OCI-LY7 (cell line): ENCODE data around the gene SLC10A7. TPM values are rescaled to one million over a fixed set of nuclear protein-coding genes. Genes with fewer than 3 reads are reported as not detected.

ENCODE experiments used
- BruUV-seq: library from RNA; stranded (reverse); fragments of 400-500 nt; replicated peaks from 2 replicates; lab custom pipeline; 2021; lab: Mats Ljungman, UMichigan
- CTCF ChIA-PET: fragments of 300-600 bp; sonication (Branson Sonifier 250); formaldehyde crosslinking; loops from one replicate; lab custom pipeline; 2022; ENCODE audit warnings: antibody characterized with exemption; ENCODE audit not compliant: unreplicated experiment; lab: Charles Lee
- POLR2A ChIA-PET: fragments of 300-600 bp; sonication (Branson Sonifier 250); formaldehyde crosslinking; loops from one replicate; lab custom pipeline; 2022; ENCODE audit warnings: antibody characterized with exemption; lab: Charles Lee
- DNase-seq: peaks from one replicate; pipeline ENCODE4 v3.0.0-alpha.2; 2015; ENCODE audit warnings: low spot score
- H2AFZ ChIP-seq: fragments of 200-600 bp; sonication (generic), shearing (Covaris generic); 2 replicates; pipeline ENCODE4 v1.6.1; 2014; ENCODE audit warnings: mild to moderate bottlenecking, antibody characterized with exemption, low read length, moderate library complexity
- H3K27ac ChIP-seq: fragments of 200-600 bp; sonication (generic); 2 replicates; pipeline ENCODE4 v1.5.1; 2014; ENCODE audit warnings: mixed run types, low read depth, mild to moderate bottlenecking, moderate library complexity, low read length, inconsistent platforms; ENCODE audit not compliant: poor library complexity, severe bottlenecking
- H3K36me3 ChIP-seq: fragments of 200-600 bp; sonication (generic); 2 replicates; pipeline ENCODE4 v1.6.1; 2014; ENCODE audit warnings: mild to moderate bottlenecking, antibody characterized with exemption, low read length, moderate library complexity, mixed read lengths; ENCODE audit not compliant: insufficient read depth
- H3K4me1 ChIP-seq: fragments of 200-600 bp; sonication (generic); 2 replicates; pipeline ENCODE4 v1.5.1; 2014; ENCODE audit warnings: mild to moderate bottlenecking, low read length; ENCODE audit not compliant: insufficient read depth, poor library complexity, severe bottlenecking
- H3K4me2 ChIP-seq: fragments of 200-600 bp; sonication (generic); 2 replicates; pipeline ENCODE4 v1.6.1; 2014; ENCODE audit warnings: mild to moderate bottlenecking, low read length
- H3K4me3 ChIP-seq: fragments of 200-600 bp; sonication (generic); 2 replicates; pipeline ENCODE4 v1.5.1; 2014; ENCODE audit warnings: mild to moderate bottlenecking, low read depth, low read length; ENCODE audit not compliant: poor library complexity, severe bottlenecking
- H3K79me2 ChIP-seq: fragments of 200-600 bp; sonication (generic); 2 replicates; pipeline ENCODE4 v1.6.1; 2016; ENCODE audit warnings: low read depth, mild to moderate bottlenecking, low read length, moderate library complexity, mixed read lengths; ENCODE audit not compliant: insufficient read depth
- H3K9me2 ChIP-seq: fragments of 200-600 bp; sonication (generic); 2 replicates; pipeline ENCODE4 v1.6.1; 2016; ENCODE audit warnings: mild to moderate bottlenecking, low read length, mixed read lengths; ENCODE audit not compliant: insufficient read depth
- H3K9me3 ChIP-seq: fragments of 200-600 bp; sonication (generic); 2 replicates; pipeline ENCODE4 v1.6.1; 2014; ENCODE audit warnings: mild to moderate bottlenecking, mixed run types, low read length, mixed read lengths
- H4K20me1 ChIP-seq: fragments of 200-600 bp; sonication (generic); 2 replicates; pipeline ENCODE4 v1.6.1; 2014; ENCODE audit warnings: mild to moderate bottlenecking, antibody characterized with exemption, low read length, moderate library complexity, mixed read lengths; ENCODE audit not compliant: insufficient read depth
- EZH2phosphoT487 ChIP-seq: fragments of 200-600 bp; sonication (generic); IDR thresholded peaks from 2 replicates; pipeline ENCODE4 v1.6.1; 2018; ENCODE audit warnings: low read depth, borderline replicate concordance, mild to moderate bottlenecking, mixed run types, antibody characterized with exemption, low read length, moderate library complexity, mixed read lengths
- intact Hi-C: fragments of 100-400 bp; cut with micrococcal nuclease; formaldehyde crosslinking; loops from one replicate; pipeline ENCODE4 v1.10.0; 2022; ENCODE audit not compliant: unreplicated experiment
- total RNA-seq, 2 experiments: library from RNA; depleted of rRNA in 1 of 2; stranded (reverse); fragments of >200 nt in 1 of 2; shearing (Covaris generic) in 1 of 2; gene quantifications; 2 replicates each; pipeline ENCODE4 v1.2.3, GENCODE V29; 2014 to 2022
- TF ChIP-seq, protein P1 (sequence below): fragments of 200-600 bp; sonication (generic); conservative IDR thresholded peaks from 2 replicates; pipeline ENCODE4 v1.5.1; 2014; ENCODE audit warnings: mild to moderate bottlenecking, antibody characterized with exemption, low read length, moderate library complexity, mixed read lengths

Gene SLC10A7
- total RNA-seq, 2 experiments from 2014 or later, result 16.8 to 18.9 TPM

DNA sequence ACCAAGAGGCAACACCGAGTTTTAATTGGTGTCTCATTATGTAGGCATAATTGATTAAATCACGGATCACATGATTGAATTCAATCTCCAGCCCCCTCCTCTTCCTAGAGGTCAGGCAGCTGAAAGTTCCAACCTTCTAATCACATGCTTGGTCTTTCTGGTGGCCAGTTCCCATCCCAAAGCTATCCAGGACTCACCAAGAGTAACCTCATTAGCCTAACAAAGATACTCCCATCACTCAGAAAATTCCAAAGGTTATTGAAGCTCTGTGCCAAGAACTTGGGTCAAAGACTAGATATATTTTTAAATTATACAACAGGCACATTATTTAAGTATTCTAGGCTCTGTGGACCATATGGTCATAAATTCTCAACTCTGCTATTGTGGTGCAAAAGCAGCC, 65.1 kb downstream of the SLC10A7 start:
- Histone ChIP-seq H3K4me1 (peaks cover 6% of the 10 kb centered on the region), H3K27ac (no peak overlapping the region), H3K79me2 (no peaks in the 10 kb centered on the region), H2AFZ (no peak overlapping the region), H3K9me2 (no peaks in the 10 kb centered on the region), H3K4me3 (no peak overlapping the region), H3K9me3 (no peaks in the 10 kb centered on the region), H3K4me2 (no peak overlapping the region), H4K20me1 (no peaks in the 10 kb centered on the region), H3K36me3 (no peaks in the 10 kb centered on the region)
- ChIA-PET POLR2A (no interaction called here), CTCF (no interaction called here)
- no peak for DNase-seq
- TF ChIP-seq, protein P1, sequence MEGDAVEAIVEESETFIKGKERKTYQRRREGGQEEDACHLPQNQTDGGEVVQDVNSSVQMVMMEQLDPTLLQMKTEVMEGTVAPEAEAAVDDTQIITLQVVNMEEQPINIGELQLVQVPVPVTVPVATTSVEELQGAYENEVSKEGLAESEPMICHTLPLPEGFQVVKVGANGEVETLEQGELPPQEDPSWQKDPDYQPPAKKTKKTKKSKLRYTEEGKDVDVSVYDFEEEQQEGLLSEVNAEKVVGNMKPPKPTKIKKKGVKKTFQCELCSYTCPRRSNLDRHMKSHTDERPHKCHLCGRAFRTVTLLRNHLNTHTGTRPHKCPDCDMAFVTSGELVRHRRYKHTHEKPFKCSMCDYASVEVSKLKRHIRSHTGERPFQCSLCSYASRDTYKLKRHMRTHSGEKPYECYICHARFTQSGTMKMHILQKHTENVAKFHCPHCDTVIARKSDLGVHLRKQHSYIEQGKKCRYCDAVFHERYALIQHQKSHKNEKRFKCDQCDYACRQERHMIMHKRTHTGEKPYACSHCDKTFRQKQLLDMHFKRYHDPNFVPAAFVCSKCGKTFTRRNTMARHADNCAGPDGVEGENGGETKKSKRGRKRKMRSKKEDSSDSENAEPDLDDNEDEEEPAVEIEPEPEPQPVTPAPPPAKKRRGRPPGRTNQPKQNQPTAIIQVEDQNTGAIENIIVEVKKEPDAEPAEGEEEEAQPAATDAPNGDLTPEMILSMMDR, result no peak
- no peak for TF ChIP-seq EZH2phosphoT487
- no TSS peak for BruUV-seq
- intact Hi-C loops, result no loop called here

DNA sequence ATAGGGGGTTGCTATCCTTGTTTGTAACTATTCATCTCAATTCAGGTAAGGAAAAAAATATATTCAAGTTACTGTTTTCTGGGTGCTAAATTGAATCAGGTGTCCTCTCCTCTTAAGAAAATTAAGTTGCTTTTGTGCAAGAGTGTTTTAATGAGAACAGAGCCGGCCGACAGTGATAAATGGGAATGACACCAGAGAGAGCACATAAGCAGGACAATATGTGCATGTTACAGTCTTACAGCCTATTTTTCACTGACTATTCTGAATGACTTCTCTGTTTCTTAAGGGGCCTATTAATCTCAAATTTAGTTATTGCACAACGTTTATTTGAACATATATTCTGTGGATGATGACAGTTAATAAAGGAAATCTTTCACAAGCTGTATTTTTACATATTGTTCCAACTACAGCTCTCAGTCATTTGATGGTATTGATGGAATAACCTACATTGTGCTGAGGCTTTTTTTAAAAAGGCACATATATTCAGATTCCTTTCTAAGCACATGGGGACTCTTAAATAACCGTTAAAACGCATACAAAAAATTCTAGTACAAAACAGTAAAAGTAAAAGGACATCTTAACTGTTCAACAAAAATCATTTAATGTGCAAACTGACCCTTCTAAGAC, 68.4 kb downstream of the SLC10A7 start:
- H3K9me3 ChIP-seq, result no peaks in the 10 kb centered on the region
- 0 out of 2 replicates have a peak, but pooled peaks cover 4% of the 10 kb centered on the region for H3K9me2 ChIP-seq
- H4K20me1 ChIP-seq, result no peaks in the 10 kb centered on the region
- H3K4me1 ChIP-seq, result peaks cover under 1% of the 10 kb centered on the region
- DNase-seq, result no peak
- H3K4me3 ChIP-seq, result no peak overlapping the region
- H3K4me2 ChIP-seq, result no peak overlapping the region
- no peak overlapping the region for H3K27ac ChIP-seq
- CTCF ChIA-PET, result no interaction called here
- no peak overlapping the region for H2AFZ ChIP-seq
- no TSS peak for BruUV-seq
- POLR2A ChIA-PET, result interaction anchor here (0.7 to 1.5 kb wide), 3 partner anchors 9 to 64 kb away, joined by 3 to 5 read pairs (median 4); no protein-coding TSS in a partner anchor
- TF ChIP-seq, protein P1, result no peak
- TF ChIP-seq EZH2phosphoT487, result no peak
- H3K36me3 ChIP-seq, result no peaks in the 10 kb centered on the region
- H3K79me2 ChIP-seq, result no peaks in the 10 kb centered on the region
- intact Hi-C loops, result no loop called here

DNA sequence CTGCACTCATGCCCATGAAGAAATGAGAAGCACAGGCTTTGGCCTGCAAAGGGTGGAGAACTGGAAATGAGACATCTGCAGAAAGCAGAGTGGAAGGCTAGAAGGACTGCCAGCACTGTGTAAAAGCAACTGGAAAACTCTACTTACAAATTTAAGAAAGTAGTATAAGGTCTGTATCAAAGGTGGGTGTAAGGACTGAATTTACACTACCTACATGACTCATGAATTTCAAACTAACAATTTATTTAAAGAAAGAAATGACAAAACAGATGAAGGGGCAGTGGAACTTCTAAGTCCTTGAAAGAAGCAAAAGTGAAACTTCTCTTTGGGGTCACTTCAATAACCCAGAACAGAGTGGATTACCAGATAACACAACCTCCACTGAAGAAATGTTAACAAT, 71.2 kb downstream of the SLC10A7 start:
- ChIA-PET CTCF (no interaction called here), POLR2A (interaction anchor here (1.1 kb wide), 1 partner anchor 7 kb away, joined by 3 read pairs; no protein-coding TSS in a partner anchor)
- Histone ChIP-seq H3K4me1 (no peaks in the 10 kb centered on the region), H4K20me1 (no peaks in the 10 kb centered on the region), H3K79me2 (no peaks in the 10 kb centered on the region), H3K4me2 (no peak overlapping the region), H3K36me3 (no peaks in the 10 kb centered on the region), H2AFZ (no peak overlapping the region), H3K27ac (no peak overlapping the region), H3K9me2 (0 out of 2 replicates have a peak, but pooled peaks cover 4% of the 10 kb centered on the region), H3K4me3 (no peak overlapping the region), H3K9me3 (no peaks in the 10 kb centered on the region)
- intact Hi-C loops, result no loop called here
- BruUV-seq, result no TSS peak
- DNase-seq, result no peak
- TF ChIP-seq, protein P1, result no peak
- no peak for TF ChIP-seq EZH2phosphoT487
